Measurements from ENCODE around the gene TRPT1.

Gene TRPT1

DNA sequence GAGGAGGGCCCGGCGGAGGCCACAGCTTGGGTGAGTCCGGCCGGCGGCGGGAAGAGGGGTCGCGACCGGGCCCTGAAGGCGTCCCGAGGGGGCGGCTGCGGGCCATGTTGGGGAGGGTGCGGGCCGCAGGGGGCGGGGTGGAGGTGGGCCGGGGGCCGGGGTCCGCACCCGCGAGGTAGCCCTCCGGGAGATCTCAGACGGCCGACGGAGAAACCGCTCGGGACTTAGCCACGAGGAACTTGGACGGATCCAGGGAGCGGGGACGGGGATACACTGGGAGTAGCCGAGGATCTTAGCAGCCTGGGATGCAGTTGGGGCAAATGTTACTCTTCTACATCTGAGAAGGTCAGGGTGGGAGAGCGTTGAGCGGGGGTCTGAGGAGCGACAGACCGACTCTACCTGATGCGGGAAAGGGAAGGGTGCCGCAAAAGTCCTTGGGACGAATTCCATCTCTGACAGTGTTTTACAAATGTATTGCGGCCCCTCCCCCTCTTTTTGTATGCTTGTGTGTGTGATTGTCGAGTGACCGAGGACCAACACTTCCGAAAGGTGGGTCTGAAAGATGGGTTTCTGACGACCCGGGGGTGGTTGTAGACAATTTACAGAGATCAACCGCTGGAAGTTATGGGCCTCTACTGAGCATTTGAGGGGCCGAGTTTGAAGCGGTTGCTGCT is 39.4 kb downstream of the TRPT1 start (continued):
- TF ChIP-seq ZBTB49 (tag by site-specific recombination; IDR thresholded peaks at IDR 0.05; ENCODE audit: low read depth): no peak
- TF ChIP-seq SALL2 (tag by site-specific recombination; IDR thresholded peaks at IDR 0.05; ENCODE audit: borderline replicate concordance): no peak
- TF ChIP-seq SP3 (tag by site-specific recombination; IDR thresholded peaks at IDR 0.05): no peak

- H3K36me3 ChIP-seq (ENCODE audit: control insufficient read depth in 2 of 2, insufficient read depth in 1 of 2, low read length in 2 of 2): peaks cover 4 to 23% of the 10 kb centered on the region in 2 experiments; a peak in 2 of 3 replicates
- peaks cover 3% of the 10 kb centered on the region; the same call in 1 of the 2 replicates for H3K4me1 ChIP-seq (ENCODE audit: control insufficient read depth, insufficient read depth, low read length)
- no peaks in the 10 kb centered on the region for H3K9me3 ChIP-seq (ENCODE audit: control insufficient read depth, insufficient read depth, low read depth, low read length)
- ChIA-PET CTCF (interaction anchor here (0.6 to 4.0 kb wide), 7 partner anchors 16 to 325 kb away, joined by 3 to 31 read pairs (median 3); partner anchors contain the start of gene FERMT3), POLR2A (interaction anchor here (0.5 to 3.0 kb wide), 33 partner anchors 11 to 1612 kb away, joined by 3 to 32 read pairs (median 5); partner anchors contain the start of genes BAD, COX8A, EEF1G and ESRRA)
- peak within 1 kb of the TSS; percentile 82 for H3K27ac ChIP-seq (ENCODE audit: extremely low read depth, low read depth, low read length)
- TF ChIP-seq ZBTB17 (tag by site-specific recombination; IDR thresholded peaks at IDR 0.05) (peak; percentile 3; the same call in 1 of the 2 replicates), SP3 (tag by site-specific recombination; IDR thresholded peaks at IDR 0.05) (peak; percentile 97), ZNF521 (tag by site-specific recombination; IDR thresholded peaks at IDR 0.05) (no peak), ZNF223 (tag by site-specific recombination; IDR thresholded peaks at IDR 0.05) (no peak), ZNF580 (tag by site-specific recombination; IDR thresholded peaks at IDR 0.05) (0 out of 2 replicates have a peak, but pooled peaks have one; percentile 43), EGR2 (tag by site-specific recombination; IDR thresholded peaks at IDR 0.05; ENCODE audit: low read depth) (peak; percentile 72), SP7 (tag by site-specific recombination; IDR thresholded peaks at IDR 0.05) (0 out of 2 replicates have a peak, but pooled peaks have one; percentile 2), KLF10 (tag by site-specific recombination; IDR thresholded peaks at IDR 0.05) (0 out of 2 replicates have a peak, but pooled peaks have one; percentile 5), ZNF366 (tag by site-specific recombination; conservative IDR thresholded peaks at IDR 0.05) (peak; percentile 62), ZFHX2 (tag by site-specific recombination; conservative IDR thresholded peaks at IDR 0.05) (peak; percentile 76), ZBTB6 (tag by site-specific recombination; IDR thresholded peaks at IDR 0.05) (peak; percentile 13; the same call in 1 of the 2 replicates), OSR2 (tag by site-specific recombination; IDR thresholded peaks at IDR 0.05) (peak; percentile 83), SP2 (tag by site-specific recombination; IDR thresholded peaks at IDR 0.05) (peak; percentile 97), KLF8 (tag by site-specific recombination; IDR thresholded peaks at IDR 0.05) (peak; percentile 45), ZSCAN23 (tag by site-specific recombination; IDR thresholded peaks at IDR 0.05) (no peak), ZNF248 (tag by site-specific recombination; IDR thresholded peaks at IDR 0.05) (no peak), PBX3 (CRISPR knock-in tag; IDR thresholded peaks at IDR 0.05) (peak; percentile 98; the same call in 1 of the 2 replicates), KLF1 (tag by site-specific recombination; IDR thresholded peaks at IDR 0.05) (peak; percentile 64; the same call in 1 of the 2 replicates)
- TF ChIP-seq, protein P1, sequence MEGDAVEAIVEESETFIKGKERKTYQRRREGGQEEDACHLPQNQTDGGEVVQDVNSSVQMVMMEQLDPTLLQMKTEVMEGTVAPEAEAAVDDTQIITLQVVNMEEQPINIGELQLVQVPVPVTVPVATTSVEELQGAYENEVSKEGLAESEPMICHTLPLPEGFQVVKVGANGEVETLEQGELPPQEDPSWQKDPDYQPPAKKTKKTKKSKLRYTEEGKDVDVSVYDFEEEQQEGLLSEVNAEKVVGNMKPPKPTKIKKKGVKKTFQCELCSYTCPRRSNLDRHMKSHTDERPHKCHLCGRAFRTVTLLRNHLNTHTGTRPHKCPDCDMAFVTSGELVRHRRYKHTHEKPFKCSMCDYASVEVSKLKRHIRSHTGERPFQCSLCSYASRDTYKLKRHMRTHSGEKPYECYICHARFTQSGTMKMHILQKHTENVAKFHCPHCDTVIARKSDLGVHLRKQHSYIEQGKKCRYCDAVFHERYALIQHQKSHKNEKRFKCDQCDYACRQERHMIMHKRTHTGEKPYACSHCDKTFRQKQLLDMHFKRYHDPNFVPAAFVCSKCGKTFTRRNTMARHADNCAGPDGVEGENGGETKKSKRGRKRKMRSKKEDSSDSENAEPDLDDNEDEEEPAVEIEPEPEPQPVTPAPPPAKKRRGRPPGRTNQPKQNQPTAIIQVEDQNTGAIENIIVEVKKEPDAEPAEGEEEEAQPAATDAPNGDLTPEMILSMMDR (tag by site-specific recombination; IDR thresholded peaks at IDR 0.05): peak; percentile 65
- peak within 1 kb of the TSS; percentile 75 for H3K4me3 ChIP-seq (ENCODE audit: low read depth, low read length)
Measured at GRCh38 chr11:64185693-64186491, 40.1 kb downstream of the TRPT1 start, which contains the start of gene STIP1. TSS of gene STIP1 (plus strand) at chr11:64186171. CDS start at chr11:64186262, 91 bp downstream.

Data from HEK293 (cell line).